Measurements from ENCODE around the gene CDKN2B. TPM values are rescaled to one million over a fixed set of nuclear protein-coding genes. Genes with fewer than 3 reads are reported as not detected.
A peak's percentile ranks its signal among the peaks of the same experiment; 100 is the strongest.

Gene CDKN2B
- total and polyA plus RNA-seq, 2 of the 13 experiments (the other 11 are each of a cell fraction or from before 2014, with no cell fraction given) = 1.4 to 1.5 TPM

DNA sequence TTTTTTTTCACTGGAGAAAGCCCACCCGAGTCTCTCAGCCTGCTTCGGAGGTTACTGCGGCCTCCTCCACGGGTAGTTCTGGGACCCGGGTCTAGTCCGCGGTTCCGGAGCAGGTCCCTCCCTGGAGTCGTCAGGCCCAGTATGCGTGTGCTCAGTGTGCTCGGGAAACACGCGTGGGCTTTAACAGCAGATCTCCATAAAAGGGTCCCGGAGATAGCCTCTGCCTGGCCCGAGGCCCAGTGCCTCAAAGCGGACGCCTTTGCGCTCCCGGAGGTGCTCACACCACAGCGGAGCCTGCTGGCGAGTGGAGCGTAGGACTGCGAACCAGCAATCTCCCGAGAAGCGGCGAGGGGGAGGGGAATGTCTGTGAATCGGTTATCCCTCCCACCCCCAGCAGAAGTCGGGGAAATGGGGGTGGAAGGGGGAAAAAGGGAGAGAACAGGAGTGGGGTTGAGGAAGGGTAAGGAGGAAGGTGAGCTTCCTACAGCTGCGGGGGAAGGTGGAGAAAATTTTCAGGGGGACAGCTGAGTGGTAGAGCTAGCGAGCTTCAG, 43.6 kb downstream of the CDKN2B start:
- no peaks in the 10 kb centered on the region for H4K20me1 ChIP-seq (ENCODE audit: insufficient read depth, low read length)
- peak overlapping the region; percentile 45; the same call in 1 of the 2 replicates for H3K9ac ChIP-seq (ENCODE audit: insufficient read depth, low read depth, low read length)
- ChIA-PET CTCF (ENCODE audit: low intra/inter-chr PET ratio, low total read pairs) (interaction anchor here (2.3 kb wide), 1 partner anchor 152 kb away, joined by 20 read pairs; no protein-coding TSS in a partner anchor), POLR2A (no interaction called here)
- peak; percentile 100 for ATAC-seq
- 7% methylated on average over 24 of the region's 30 CpGs for WGBS (ENCODE audit: low lambda C conversion rate)
- peak; percentile 45 for DNase-seq (ENCODE audit: low spot score)
- intact Hi-C loops (cut with micrococcal nuclease; ENCODE audit: unreplicated experiment) = no loop called here
- H3K4me3 ChIP-seq (replicated peaks in 1 of 3; ENCODE audit: insufficient read depth in 1 of 3, low read depth in 2 of 3, low read length in 3 of 3) = peak overlapping the region; percentile 43 to 72 (median 54)
- in situ Hi-C loops (cut with HindIII; ENCODE audit: extremely low pct_ligation_motif_present, low pct_unique_long_range_greater_than_20kb) = no loop called here
- H3K79me2 ChIP-seq (ENCODE audit: insufficient read depth, low read length) = no peaks in the 10 kb centered on the region
- no peaks in the 10 kb centered on the region for H3K9me3 ChIP-seq (ENCODE audit: low read length)
- no peak overlapping the region for H2AFZ ChIP-seq (ENCODE audit: low read length)
- no peak for FAIRE-seq
- no peaks in the 10 kb centered on the region for H3K36me3 ChIP-seq (replicated peaks in 1 of 2; ENCODE audit: control insufficient read depth in 1 of 2, insufficient read depth in 2 of 2, low read length in 2 of 2)
- H3K4me2 ChIP-seq (ENCODE audit: low read depth, low read length) = peak overlapping the region; percentile 89
- peaks cover 12% of the 10 kb centered on the region for H3K4me1 ChIP-seq (ENCODE audit: insufficient read depth, low read length)
- H3K27me3 ChIP-seq (ENCODE audit: control insufficient read depth in 1 of 2, insufficient read depth in 2 of 2, low read length in 2 of 2) = peaks cover 5 to 25% of the 10 kb centered on the region in 2 experiments; a peak in 3 of 5 replicates
- BruUV-seq (replicated peaks) = no TSS peak
- no peak overlapping the region for H3K27ac ChIP-seq (ENCODE audit: extremely low read length, insufficient read depth, low read length)
- TF ChIP-seq MAF1 (CRISPR knock-in tag; IDR thresholded peaks at IDR 0.05; ENCODE audit: borderline replicate concordance) (no peak), ZFP36L2 (CRISPR knock-in tag; IDR thresholded peaks at IDR 0.05) (no peak), FOXA3 (CRISPR knock-in tag; IDR thresholded peaks at IDR 0.05) (no peak), ZKSCAN8 (CRISPR knock-in tag; IDR thresholded peaks at IDR 0.05; ENCODE audit: borderline replicate concordance) (no peak), ZNF674 (CRISPR knock-in tag; IDR thresholded peaks at IDR 0.05; ENCODE audit: low read depth) (no peak), CENPT (CRISPR knock-in tag; IDR thresholded peaks at IDR 0.05; ENCODE audit: low read depth) (no peak)
- TF ChIP-seq, protein P1, sequence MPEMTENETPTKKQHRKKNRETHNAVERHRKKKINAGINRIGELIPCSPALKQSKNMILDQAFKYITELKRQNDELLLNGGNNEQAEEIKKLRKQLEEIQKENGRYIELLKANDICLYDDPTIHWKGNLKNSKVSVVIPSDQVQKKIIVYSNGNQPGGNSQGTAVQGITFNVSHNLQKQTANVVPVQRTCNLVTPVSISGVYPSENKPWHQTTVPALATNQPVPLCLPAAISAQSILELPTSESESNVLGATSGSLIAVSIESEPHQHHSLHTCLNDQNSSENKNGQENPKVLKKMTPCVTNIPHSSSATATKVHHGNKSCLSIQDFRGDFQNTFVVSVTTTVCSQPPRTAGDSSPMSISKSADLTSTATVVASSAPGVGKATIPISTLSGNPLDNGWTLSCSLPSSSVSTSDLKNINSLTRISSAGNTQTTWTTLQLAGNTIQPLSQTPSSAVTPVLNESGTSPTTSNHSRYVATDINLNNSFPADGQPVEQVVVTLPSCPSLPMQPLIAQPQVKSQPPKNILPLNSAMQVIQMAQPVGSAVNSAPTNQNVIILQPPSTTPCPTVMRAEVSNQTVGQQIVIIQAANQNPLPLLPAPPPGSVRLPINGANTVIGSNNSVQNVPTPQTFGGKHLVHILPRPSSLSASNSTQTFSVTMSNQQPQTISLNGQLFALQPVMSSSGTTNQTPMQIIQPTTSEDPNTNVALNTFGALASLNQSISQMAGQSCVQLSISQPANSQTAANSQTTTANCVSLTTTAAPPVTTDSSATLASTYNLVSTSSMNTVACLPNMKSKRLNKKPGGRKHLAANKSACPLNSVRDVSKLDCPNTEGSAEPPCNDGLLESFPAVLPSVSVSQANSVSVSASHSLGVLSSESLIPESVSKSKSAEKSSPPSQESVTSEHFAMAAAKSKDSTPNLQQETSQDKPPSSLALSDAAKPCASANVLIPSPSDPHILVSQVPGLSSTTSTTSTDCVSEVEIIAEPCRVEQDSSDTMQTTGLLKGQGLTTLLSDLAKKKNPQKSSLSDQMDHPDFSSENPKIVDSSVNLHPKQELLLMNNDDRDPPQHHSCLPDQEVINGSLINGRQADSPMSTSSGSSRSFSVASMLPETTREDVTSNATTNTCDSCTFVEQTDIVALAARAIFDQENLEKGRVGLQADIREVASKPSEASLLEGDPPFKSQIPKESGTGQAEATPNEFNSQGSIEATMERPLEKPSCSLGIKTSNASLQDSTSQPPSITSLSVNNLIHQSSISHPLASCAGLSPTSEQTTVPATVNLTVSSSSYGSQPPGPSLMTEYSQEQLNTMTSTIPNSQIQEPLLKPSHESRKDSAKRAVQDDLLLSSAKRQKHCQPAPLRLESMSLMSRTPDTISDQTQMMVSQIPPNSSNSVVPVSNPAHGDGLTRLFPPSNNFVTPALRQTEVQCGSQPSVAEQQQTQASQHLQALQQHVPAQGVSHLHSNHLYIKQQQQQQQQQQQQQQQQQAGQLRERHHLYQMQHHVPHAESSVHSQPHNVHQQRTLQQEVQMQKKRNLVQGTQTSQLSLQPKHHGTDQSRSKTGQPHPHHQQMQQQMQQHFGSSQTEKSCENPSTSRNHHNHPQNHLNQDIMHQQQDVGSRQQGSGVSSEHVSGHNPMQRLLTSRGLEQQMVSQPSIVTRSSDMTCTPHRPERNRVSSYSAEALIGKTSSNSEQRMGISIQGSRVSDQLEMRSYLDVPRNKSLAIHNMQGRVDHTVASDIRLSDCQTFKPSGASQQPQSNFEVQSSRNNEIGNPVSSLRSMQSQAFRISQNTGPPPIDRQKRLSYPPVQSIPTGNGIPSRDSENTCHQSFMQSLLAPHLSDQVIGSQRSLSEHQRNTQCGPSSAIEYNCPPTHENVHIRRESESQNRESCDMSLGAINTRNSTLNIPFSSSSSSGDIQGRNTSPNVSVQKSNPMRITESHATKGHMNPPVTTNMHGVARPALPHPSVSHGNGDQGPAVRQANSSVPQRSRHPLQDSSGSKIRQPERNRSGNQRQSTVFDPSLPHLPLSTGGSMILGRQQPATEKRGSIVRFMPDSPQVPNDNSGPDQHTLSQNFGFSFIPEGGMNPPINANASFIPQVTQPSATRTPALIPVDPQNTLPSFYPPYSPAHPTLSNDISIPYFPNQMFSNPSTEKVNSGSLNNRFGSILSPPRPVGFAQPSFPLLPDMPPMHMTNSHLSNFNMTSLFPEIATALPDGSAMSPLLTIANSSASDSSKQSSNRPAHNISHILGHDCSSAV (CRISPR knock-in tag; IDR thresholded peaks at IDR 0.05; ENCODE audit: borderline replicate concordance) = no peak
- TF ChIP-seq, protein P2, sequence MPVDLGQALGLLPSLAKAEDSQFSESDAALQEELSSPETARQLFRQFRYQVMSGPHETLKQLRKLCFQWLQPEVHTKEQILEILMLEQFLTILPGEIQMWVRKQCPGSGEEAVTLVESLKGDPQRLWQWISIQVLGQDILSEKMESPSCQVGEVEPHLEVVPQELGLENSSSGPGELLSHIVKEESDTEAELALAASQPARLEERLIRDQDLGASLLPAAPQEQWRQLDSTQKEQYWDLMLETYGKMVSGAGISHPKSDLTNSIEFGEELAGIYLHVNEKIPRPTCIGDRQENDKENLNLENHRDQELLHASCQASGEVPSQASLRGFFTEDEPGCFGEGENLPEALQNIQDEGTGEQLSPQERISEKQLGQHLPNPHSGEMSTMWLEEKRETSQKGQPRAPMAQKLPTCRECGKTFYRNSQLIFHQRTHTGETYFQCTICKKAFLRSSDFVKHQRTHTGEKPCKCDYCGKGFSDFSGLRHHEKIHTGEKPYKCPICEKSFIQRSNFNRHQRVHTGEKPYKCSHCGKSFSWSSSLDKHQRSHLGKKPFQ (CRISPR knock-in tag; IDR thresholded peaks at IDR 0.05; ENCODE audit: insufficient replicate concordance) = no peak
- TF ChIP-seq, protein P3, sequence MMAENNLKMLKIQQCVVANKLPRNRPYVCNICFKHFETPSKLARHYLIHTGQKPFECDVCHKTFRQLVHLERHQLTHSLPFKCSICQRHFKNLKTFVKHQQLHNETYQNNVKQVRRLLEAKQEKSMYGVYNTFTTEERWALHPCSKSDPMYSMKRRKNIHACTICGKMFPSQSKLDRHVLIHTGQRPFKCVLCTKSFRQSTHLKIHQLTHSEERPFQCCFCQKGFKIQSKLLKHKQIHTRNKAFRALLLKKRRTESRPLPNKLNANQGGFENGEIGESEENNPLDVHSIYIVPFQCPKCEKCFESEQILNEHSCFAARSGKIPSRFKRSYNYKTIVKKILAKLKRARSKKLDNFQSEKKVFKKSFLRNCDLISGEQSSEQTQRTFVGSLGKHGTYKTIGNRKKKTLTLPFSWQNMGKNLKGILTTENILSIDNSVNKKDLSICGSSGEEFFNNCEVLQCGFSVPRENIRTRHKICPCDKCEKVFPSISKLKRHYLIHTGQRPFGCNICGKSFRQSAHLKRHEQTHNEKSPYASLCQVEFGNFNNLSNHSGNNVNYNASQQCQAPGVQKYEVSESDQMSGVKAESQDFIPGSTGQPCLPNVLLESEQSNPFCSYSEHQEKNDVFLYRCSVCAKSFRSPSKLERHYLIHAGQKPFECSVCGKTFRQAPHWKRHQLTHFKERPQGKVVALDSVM (CRISPR knock-in tag; IDR thresholded peaks at IDR 0.05) = 0 out of 2 replicates have a peak, but pooled peaks have one; percentile 21
